ENCODE data around the gene NFIC.
"Not testable (repeated sequence)": the region's sequence is repeated elsewhere in the genome, so short reads cannot be mapped to it uniquely, and the experiment has no call there.

NFIC gene

GRCh38 chr19:3401004-3401768 lies 34.8 kb downstream of the NFIC start:
- no peak for FAIRE-seq

GRCh38 chr19:3402631-3403443 lies 36.5 kb downstream of the NFIC start:
- no peak for FAIRE-seq

GRCh38 chr19:3403489-3404323 lies 37.3 kb downstream of the NFIC start:
- no peak for FAIRE-seq

GRCh38 chr19:3404324-3405260 lies 38.2 kb downstream of the NFIC start:
- no peak for FAIRE-seq

GRCh38 chr19:3405261-3405653 lies 38.9 kb downstream of the NFIC start:
- no peak for FAIRE-seq

GRCh38 chr19:3406571-3407111 lies 40.3 kb downstream of the NFIC start:
- FAIRE-seq, result no peak

GRCh38 chr19:3407556-3408516 lies 41.5 kb downstream of the NFIC start:
- FAIRE-seq, result no peak

GRCh38 chr19:3408996-3409345 lies 42.6 kb downstream of the NFIC start:
- no peak for FAIRE-seq

- FAIRE-seq, result no peak
Measured at GRCh38 chr19:3409346-3410064, 43.1 kb downstream of the NFIC start.

GRCh38 chr19:3411636-3412035 lies 45.3 kb downstream of the NFIC start:
- FAIRE-seq, result no peak

- no peak for FAIRE-seq
Measured at GRCh38 chr19:3412066-3412465, 45.7 kb downstream of the NFIC start.

GRCh38 chr19:3413796-3414327 lies 47.5 kb downstream of the NFIC start:
- no peak for FAIRE-seq

GRCh38 chr19:3415695-3416094 lies 49.3 kb downstream of the NFIC start:
- FAIRE-seq, result no peak

- no peak for FAIRE-seq
Measured at GRCh38 chr19:3420244-3420755, 53.9 kb downstream of the NFIC start.

GRCh38 chr19:3420909-3421619 lies 54.7 kb downstream of the NFIC start:
- FAIRE-seq, result no peak

- not testable (repeated sequence) for FAIRE-seq
Measured at GRCh38 chr19:3421656-3422055, 55.3 kb downstream of the NFIC start.

GRCh38 chr19:3423183-3423829 lies 56.9 kb downstream of the NFIC start:
- no peak for FAIRE-seq

- no peak for FAIRE-seq
Measured at GRCh38 chr19:3426433-3426832, 60.0 kb downstream of the NFIC start.
